Fibroblast of skin of right quadriceps (primary cell): ENCODE data around the gene CIT.

ENCODE experiments used
- DNase-seq: peaks from one replicate; pipeline ENCODE4 v3.0.0-alpha.2; 2013

The CIT gene

DNA sequence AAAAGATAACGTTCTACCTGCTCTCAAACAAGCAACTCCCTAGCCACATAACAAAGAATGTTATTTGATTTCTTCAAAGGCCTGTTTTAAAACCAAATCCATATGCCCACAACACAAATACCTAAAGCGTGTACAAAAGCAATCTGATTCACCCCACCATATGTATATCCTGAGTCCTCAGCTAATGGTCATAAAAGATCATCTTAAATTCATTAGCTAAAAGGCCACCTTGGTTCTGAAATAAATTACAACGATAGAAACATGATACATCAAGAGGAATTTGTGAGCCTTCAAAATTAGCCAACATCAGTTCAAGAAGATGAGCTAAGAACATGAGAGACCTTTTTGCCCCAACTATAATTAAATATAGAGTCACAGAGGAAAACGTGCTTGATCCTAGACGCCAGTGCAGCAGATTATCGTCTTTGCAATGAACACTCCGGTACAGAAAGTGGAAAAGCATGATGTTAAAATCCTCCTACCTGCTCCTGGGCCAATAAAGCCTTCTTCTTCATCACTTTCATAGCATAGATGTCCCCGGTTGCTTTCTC is 20.0 kb downstream of the CIT start:
- peak; percentile 64 for DNase-seq

- no peak for DNase-seq
Measured at GRCh38 chr12:119850330-119850729, 26.8 kb downstream of the CIT start.

DNA sequence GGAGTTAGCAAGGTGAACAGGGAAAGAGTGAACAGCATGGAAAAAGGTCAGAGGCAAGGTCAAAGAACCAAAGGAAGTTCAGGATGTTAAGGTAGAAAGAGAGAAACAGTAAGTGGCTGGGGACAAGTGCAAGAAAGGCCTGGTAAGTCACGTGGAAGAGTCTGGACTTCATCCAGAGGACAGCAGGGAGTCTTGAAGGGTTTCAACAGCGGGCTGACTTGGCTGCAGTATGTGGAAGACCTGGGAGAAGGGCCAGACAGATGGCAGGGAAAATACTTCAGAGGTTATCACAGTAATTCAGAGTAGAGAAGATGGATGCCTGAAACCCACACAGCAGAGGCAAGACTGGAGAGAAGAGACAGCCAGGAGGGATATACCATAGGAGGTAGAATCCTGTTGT is 34.0 kb downstream of the CIT start:
- DNase-seq, result peak; percentile 47

GRCh38 chr12:119842380-119842779 is 34.7 kb downstream of the CIT start:
- no peak for DNase-seq

- DNase-seq, result no peak
Measured at GRCh38 chr12:119841433-119842210, 35.5 kb downstream of the CIT start.

DNA sequence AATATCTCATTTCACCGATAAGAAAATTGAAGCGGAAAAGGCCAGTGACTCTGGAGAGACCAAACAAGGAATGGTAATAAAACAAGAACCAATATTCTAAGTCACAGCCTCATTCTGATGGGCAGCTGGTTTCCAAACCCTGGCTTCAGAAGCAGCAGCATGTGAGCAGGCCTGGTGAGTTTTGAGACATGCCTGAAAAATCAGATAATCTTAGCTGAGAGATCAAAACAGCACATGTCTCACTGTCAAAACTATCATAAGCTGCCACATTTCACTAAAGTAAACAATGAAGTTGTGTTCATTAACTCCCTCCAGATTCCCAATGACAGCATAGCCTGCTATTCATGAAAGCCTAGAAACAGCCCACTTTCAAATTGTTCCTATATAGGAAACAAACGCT is 36.5 kb downstream of the CIT start:
- DNase-seq, result no peak

- DNase-seq, result no peak
Measured at GRCh38 chr12:119840168-119840567, 37.0 kb downstream of the CIT start.

DNA sequence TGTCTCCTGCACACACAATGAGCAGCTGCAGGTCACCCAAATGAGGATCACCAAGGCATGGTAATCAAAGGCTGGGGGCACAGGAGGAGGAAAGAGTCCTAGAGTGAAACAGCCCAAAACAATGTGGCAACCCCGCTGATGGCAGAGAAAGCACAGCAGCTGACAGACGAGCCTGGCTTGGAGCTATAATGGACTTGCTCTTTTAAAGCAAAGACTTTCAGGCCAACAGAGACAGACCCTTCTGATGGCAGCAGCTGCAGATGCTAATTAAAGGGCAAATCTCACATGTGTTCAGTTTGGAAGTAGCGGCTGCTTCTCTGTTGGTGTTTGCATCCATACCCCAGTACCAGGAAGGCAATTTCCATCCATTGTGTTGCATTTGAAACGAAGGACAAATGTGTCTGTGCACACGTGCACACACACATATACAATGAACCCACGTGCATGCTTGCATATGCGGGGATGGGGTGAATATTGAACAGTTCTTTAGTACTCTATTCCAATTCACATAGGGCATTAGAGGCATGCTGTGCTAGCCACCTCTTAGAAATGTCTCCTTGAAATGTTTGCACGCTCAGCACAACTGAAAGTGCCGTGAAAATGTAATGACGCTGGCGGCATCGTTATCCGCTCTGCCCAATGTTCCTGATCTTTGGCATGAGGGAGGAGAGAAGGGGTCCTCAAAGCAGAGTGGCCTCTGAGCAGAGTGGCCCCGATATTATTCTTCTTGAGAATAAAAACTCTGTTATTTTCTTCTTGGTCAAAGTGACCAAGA is 38.1 kb downstream of the CIT start:
- no peak for DNase-seq

DNA sequence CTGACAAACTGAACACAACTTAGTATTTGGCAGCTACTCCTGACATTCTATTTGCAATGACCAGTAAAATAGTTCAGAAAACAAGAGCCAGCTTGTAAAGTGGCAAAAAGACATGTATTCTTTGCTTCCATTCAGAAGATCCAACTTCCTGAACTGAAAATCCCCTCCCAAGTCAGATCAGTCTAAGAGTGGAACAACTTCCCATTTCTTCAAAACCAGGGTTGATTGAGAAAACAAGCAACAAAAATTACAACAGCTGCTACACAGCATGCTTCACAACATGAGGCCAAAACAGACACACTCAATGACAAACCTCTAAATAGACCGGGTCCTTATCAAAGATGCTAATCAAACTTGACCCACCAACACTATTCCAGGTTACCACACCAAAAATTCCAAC is 40.3 kb downstream of the CIT start:
- DNase-seq, result no peak

GRCh38 chr12:119835068-119835467 is 42.1 kb downstream of the CIT start:
- no peak for DNase-seq

GRCh38 chr12:119829439-119829838 is 47.7 kb downstream of the CIT start:
- DNase-seq, result no peak

DNA sequence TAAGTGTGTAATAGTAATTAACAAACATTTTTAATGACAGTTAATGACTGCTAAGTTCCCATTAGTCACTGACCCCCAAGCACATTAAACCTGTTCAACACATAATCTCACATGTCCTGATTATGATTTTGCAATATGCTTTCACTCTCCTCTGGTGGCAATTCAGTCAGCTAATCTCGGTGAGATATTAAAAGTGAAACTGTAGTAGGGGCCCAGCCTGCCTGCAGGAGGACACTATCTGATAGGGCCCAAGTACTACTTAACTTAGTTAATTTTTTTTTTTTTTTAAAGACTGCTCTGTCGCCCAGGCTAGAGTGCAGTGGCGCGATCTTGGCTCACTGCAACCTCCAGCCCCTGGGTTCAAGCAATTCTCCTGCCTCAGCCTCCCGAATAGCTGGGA is 48.8 kb downstream of the CIT start:
- no peak for DNase-seq

GRCh38 chr12:119827760-119828159 is 49.4 kb downstream of the CIT start:
- no peak for DNase-seq

GRCh38 chr12:119826661-119827445 is 50.3 kb downstream of the CIT start:
- peak; percentile 19 for DNase-seq

GRCh38 chr12:119825262-119825661 is 51.9 kb downstream of the CIT start:
- no peak for DNase-seq

GRCh38 chr12:119822046-119822445 is 55.1 kb downstream of the CIT start:
- DNase-seq, result no peak

GRCh38 chr12:119819322-119819721 is 57.8 kb downstream of the CIT start:
- DNase-seq, result no peak

DNA sequence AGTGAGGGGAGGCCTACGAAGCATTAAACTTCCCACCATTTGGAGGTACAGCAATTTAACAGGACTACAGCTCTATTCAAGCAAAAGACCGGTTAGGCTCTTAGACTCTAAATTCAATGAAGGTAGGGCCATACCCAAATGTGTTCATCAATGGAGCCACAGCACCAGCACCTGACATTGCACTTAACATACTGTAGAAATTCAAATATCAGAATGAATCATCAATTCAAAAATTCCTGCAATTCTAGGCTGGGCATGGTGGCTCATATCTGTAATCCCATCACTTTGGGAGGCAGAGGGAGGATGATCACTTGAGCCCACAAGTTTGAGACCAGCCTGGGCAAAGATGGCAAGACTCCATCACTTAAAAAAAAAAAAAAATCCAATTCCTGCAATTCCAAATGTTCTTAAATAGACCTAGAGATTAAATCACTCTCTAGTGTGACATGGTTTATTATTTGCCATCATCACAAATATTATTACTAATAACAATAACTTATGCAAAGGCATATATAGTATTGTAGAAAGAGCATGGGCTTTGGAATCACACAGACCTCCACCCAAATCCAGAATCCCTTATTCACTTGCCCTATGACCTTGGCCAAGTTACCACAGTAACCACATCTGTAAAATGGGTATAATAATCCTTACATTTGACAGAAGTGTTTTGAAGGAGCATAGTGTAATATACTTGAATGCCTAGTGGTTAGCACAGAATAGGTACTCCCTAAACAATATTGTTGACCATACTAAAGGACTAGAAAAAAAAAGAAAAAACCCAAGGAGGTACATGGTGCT is 59.4 kb downstream of the CIT start:
- DNase-seq, result no peak

GRCh38 chr12:119809023-119809422 is 68.1 kb downstream of the CIT start:
- DNase-seq, result no peak

- peak; percentile 72 for DNase-seq
Measured at GRCh38 chr12:119808441-119808840, 68.7 kb downstream of the CIT start.

DNA sequence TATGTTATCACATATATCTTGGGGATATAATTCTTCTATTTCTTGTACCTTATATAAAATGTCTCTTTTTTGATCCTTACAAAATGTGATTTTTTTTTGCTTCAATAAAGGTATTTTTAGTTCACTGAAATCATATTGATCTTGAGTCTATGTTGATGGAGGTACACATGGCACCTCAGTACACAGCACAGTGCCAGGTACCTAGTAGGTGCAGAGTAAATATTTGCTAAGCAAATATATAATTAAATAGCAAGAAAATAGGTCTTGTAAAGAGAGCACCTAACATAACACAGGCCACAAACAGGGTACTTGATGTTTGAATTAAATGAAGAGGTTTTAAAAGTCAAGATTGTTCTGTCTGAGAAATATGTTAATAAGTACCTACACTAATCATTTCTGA is 69.7 kb downstream of the CIT start:
- DNase-seq, result no peak

DNA sequence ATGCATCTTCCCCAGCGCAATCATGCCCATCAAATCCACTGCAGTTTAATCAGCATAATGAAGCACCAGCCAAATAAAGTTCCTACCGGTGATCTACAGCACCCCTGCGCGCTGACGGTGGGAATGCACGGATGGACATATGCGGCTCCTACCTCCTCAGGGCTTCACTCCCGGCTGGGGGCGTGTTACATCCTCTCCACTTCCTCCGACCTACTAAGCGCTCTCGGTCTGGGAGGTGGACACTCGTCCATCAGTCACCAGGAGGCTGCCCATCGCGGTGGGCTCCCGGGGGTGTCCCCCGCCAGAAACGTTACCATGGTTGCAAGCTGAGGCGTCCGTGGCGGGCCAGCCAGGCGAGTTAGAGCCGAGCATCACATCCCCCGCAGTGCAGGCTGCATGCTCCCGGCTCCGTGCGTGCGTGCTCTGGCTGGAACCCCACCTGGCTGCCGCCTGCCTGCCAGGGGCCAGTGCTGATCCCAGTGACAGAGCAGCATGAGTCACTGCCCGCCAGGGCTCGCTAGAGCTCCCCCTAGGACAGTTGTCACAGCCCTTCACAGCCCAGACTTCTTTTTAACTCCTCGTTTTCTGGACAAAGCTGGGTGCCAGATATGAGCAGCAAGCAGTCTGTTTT is 73.0 kb downstream of the CIT start:
- DNase-seq, result peak; percentile 77
